Lung (tissue), 12 donors: ENCODE results near the gene NLRP8. TPM values are rescaled to one million over a fixed set of nuclear protein-coding genes. Genes with fewer than 3 reads are reported as not detected.

ENCODE experiments used
- ATAC-seq: fragments of 200-7000 bp; cut with Tn5 transposase; one replicate; pipeline ENCODE4 v1.9.1; 2020; ENCODE audit warnings: moderate number of reproducible peaks; ENCODE audit not compliant: insufficient read depth, low FRiP score
- DNase-seq, 3 donors: peaks; one replicate each; pipeline ENCODE4 v3.0.0-alpha.2; 2013 to 2017
- H3K27ac ChIP-seq, 2 donors: one replicate each; pipeline ENCODE4 v1.5.1; 2013; ENCODE audit warnings: mild to moderate bottlenecking in 2 of 2, moderate library complexity in 2 of 2, control low read depth in 1 of 2, inconsistent platforms in 1 of 2, low read depth in 1 of 2, low read length in 1 of 2
- H3K27me3 ChIP-seq, 3 donors: one replicate each; pipeline ENCODE4 v1.5.1; 2013; ENCODE audit warnings: low read length in 2 of 3; ENCODE audit not compliant: control insufficient read depth in 3 of 3, insufficient read depth in 3 of 3
- H3K36me3 ChIP-seq, 4 donors: one replicate each; pipeline ENCODE4 v1.5.1; 2013; ENCODE audit warnings: low read length in 4 of 4, mild to moderate bottlenecking in 1 of 4, moderate library complexity in 1 of 4; ENCODE audit not compliant: control insufficient read depth in 4 of 4, insufficient read depth in 4 of 4
- H3K4me1 ChIP-seq, 5 donors: one replicate each; pipeline ENCODE4 v1.5.1; 2013; ENCODE audit warnings: low read length in 5 of 5, mild to moderate bottlenecking in 2 of 5, moderate library complexity in 1 of 5; ENCODE audit not compliant: control insufficient read depth in 5 of 5, insufficient read depth in 5 of 5
- H3K4me3 ChIP-seq: one replicate; pipeline ENCODE4 v1.5.1; 2013; ENCODE audit warnings: mild to moderate bottlenecking, control low read depth, moderate library complexity
- H3K9ac ChIP-seq, 2 donors: one replicate each; pipeline ENCODE4 v1.5.1; 2013; ENCODE audit warnings: low read length in 2 of 2, control low read depth in 1 of 2; ENCODE audit not compliant: insufficient read depth in 1 of 2
- H3K9me3 ChIP-seq, 4 donors: one replicate each; pipeline ENCODE4 v1.5.1; 2013; ENCODE audit warnings: low read length in 3 of 4, mild to moderate bottlenecking in 1 of 4, moderate library complexity in 1 of 4; ENCODE audit not compliant: control insufficient read depth in 4 of 4, insufficient read depth in 3 of 4
- WGBS, 2 donors: extraction: QIAGEN DNeasy Blood & Tissue Kit; methylation state at CpG; one replicate each; pipeline ENCODE4 v1.1.7; 2013; 5-methylcytosine and 5-hydroxymethylcytosine counted together
- polyA plus RNA-seq, 2 donors: library from polyadenylated mRNA; stranded (reverse); fragments of 200-250 nt; gene quantifications; one replicate each; pipeline ENCODE4 v1.2.1, GENCODE V29; 2013
- total RNA-seq, 2 donors: library from RNA; depleted of rRNA in 1 of 2; stranded (reverse); fragments of >200 nt in 1 of 2; gene quantifications; one replicate each; pipeline ENCODE4 v1.2.1, GENCODE V29; 2014 to 2021
- TF ChIP-seq, protein P1 (sequence below): IDR thresholded peaks from 2 replicates; pipeline ENCODE4 v1.5.1; 2012; ENCODE audit warnings: mild to moderate bottlenecking; ENCODE audit errors: control extremely low read depth, extremely low read depth
- donor health status: control.
- donor health status: control.
- donor health status: Bipolar disorder and iron deficiency.
- donor health status: healthy.
- donor health status: DM: yes; HTN: yes; CAD: no.

Gene NLRP8
- total and polyA plus RNA-seq, 4 donors = not detected

- WGBS, 2 donors = 73 to 86% methylated on average over 14 of the region's 14 CpGs
- H3K4me3 ChIP-seq = no peak overlapping the region
- H3K27ac ChIP-seq = no peak overlapping the region
- H3K9me3 ChIP-seq = peaks cover 0 to 10% (median 2%) of the 10 kb centered on the region in 4 donors
- H3K27me3 ChIP-seq = no peaks in the 10 kb centered on the region
- no peak overlapping the region for H3K9ac ChIP-seq
- H3K36me3 ChIP-seq = no peaks in the 10 kb centered on the region
- TF ChIP-seq, protein P1, sequence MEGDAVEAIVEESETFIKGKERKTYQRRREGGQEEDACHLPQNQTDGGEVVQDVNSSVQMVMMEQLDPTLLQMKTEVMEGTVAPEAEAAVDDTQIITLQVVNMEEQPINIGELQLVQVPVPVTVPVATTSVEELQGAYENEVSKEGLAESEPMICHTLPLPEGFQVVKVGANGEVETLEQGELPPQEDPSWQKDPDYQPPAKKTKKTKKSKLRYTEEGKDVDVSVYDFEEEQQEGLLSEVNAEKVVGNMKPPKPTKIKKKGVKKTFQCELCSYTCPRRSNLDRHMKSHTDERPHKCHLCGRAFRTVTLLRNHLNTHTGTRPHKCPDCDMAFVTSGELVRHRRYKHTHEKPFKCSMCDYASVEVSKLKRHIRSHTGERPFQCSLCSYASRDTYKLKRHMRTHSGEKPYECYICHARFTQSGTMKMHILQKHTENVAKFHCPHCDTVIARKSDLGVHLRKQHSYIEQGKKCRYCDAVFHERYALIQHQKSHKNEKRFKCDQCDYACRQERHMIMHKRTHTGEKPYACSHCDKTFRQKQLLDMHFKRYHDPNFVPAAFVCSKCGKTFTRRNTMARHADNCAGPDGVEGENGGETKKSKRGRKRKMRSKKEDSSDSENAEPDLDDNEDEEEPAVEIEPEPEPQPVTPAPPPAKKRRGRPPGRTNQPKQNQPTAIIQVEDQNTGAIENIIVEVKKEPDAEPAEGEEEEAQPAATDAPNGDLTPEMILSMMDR = no peak
- no peaks in the 10 kb centered on the region for H3K4me1 ChIP-seq
- DNase-seq (no peak), ATAC-seq (no peak)
Measured at GRCh38 chr19:55930996-55931515, 16.6 kb upstream of the NLRP8 start.

DNA sequence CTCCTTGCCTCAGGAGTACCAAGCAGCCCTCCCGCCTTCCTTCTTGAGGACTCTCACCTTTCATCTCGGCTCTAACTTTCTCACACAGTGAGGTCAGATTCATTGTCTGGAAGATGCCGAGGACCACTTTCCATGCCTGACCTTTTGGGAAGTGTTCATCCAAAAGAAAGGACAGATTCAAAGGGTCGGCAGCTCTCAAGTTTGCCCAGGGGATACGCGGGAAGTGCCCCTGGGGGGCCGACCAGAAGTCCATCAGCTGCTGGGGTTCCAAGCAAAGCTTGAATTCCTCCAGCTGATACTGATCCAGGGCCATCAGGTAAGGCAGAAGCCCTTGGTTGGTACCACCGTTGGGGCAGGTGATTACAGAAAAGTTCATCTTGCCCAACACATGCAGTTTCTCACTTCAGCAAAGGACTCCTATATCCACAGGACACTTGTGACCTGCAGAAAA lies 15.7 kb upstream of the NLRP8 start, which contains the start of gene NLRP13:
Gene NLRP13, minus strand, starts transcription at position 401 of the 451 bp plus-strand sequence. Its CDS starts 25 bp downstream, at position 376.
- H3K9ac ChIP-seq = no peak within 1 kb of the TSS
- no peaks in the 10 kb centered on the region for H3K4me1 ChIP-seq
- no peak within 1 kb of the TSS for H3K27ac ChIP-seq
- no peak for ATAC-seq
- WGBS, 2 donors = 89% methylated on average over 8 of the region's 8 CpGs
- H3K4me3 ChIP-seq = no peak within 1 kb of the TSS
- no peaks in the 10 kb centered on the region for H3K36me3 ChIP-seq
- H3K27me3 ChIP-seq = no peaks in the 10 kb centered on the region
- peaks cover 0 to 10% (median 1%) of the 10 kb centered on the region in 4 donors for H3K9me3 ChIP-seq
- no peak for DNase-seq
- TF ChIP-seq, protein P1 = no peak

DNA sequence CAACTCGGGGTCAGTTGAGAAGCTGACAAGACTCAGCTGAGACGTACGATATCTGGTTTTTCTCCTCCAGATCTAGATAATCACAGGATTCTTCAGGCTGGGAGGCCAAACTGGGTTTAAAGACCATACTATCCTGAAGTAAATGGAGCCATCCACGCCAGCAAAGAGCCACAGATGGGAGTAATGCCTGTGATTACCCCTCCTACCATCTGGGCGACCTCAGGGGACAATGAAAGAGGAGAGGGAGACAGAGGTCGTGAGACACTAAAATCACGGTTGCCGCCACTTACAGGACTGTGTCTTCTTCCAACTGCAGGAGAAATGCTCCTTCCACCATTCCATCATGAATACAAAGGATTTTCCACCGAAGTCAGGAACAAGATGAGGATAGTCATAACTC lies 12.4 kb upstream of the NLRP8 start:
- Histone ChIP-seq H3K9me3 (peaks cover 0 to 7% (median 2%) of the 10 kb centered on the region in 4 donors), H3K36me3 (no peaks in the 10 kb centered on the region), H3K4me3 (no peak overlapping the region), H3K27me3 (no peaks in the 10 kb centered on the region), H3K9ac (no peak overlapping the region), H3K4me1 (no peaks in the 10 kb centered on the region), H3K27ac (no peak overlapping the region)
- WGBS, 2 donors = 77 to 79% methylated on average over 9 of the region's 9 CpGs
- TF ChIP-seq, protein P1 = no peak
- ATAC-seq = no peak
- no peak for DNase-seq

- Histone ChIP-seq H3K27me3 (no peaks in the 10 kb centered on the region), H3K27ac (no peak overlapping the region), H3K9ac (no peak overlapping the region), H3K36me3 (no peaks in the 10 kb centered on the region), H3K4me1 (no peaks in the 10 kb centered on the region), H3K4me3 (no peak overlapping the region), H3K9me3 (peaks cover 0 to 5% (median 0%) of the 10 kb centered on the region in 4 donors)
- DNase-seq (no peak), ATAC-seq (no peak)
- WGBS, 2 donors = 65 to 75% methylated on average over 7 of the region's 7 CpGs
- TF ChIP-seq, protein P1 = no peak
Measured at GRCh38 chr19:55939206-55939605, 8.4 kb upstream of the NLRP8 start.
